Measurements from ENCODE around the gene RNF8. TPM values are rescaled to one million over a fixed set of nuclear protein-coding genes. Genes with fewer than 3 reads are reported as not detected.

Gene RNF8
- total and polyA plus RNA-seq, 8 donors: 8.7 to 46.0 (median 15.3) TPM

- intact Hi-C loops (cut with DNase I; ENCODE audit: low total_unique reads): no loop called here
- Histone ChIP-seq H3K4me3 (no peak overlapping the region), H3K9me3 (no peaks in the 10 kb centered on the region), H3K4me1 (no peaks in the 10 kb centered on the region), H3K36me3 (no peaks in the 10 kb centered on the region), H3K27me3 (no peaks in the 10 kb centered on the region), H3K27ac (no peak overlapping the region)
- WGBS, 5 donors: 45 to 100% (median 82%) methylated on average over 2 of the region's 2 CpGs
- DNase-seq: no peak
- TF ChIP-seq EP300 (IDR thresholded peaks at IDR 0.05) (no peak), POLR2A (IDR thresholded peaks at IDR 0.05) (no peak), POLR2AphosphoS5 (IDR thresholded peaks at IDR 0.05) (no peak)
- TF ChIP-seq, protein P1, sequence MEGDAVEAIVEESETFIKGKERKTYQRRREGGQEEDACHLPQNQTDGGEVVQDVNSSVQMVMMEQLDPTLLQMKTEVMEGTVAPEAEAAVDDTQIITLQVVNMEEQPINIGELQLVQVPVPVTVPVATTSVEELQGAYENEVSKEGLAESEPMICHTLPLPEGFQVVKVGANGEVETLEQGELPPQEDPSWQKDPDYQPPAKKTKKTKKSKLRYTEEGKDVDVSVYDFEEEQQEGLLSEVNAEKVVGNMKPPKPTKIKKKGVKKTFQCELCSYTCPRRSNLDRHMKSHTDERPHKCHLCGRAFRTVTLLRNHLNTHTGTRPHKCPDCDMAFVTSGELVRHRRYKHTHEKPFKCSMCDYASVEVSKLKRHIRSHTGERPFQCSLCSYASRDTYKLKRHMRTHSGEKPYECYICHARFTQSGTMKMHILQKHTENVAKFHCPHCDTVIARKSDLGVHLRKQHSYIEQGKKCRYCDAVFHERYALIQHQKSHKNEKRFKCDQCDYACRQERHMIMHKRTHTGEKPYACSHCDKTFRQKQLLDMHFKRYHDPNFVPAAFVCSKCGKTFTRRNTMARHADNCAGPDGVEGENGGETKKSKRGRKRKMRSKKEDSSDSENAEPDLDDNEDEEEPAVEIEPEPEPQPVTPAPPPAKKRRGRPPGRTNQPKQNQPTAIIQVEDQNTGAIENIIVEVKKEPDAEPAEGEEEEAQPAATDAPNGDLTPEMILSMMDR (IDR thresholded peaks at IDR 0.05): no peak
Measured at GRCh38 chr6:37417393-37417792, 63.6 kb downstream of the RNF8 start.

DNA sequence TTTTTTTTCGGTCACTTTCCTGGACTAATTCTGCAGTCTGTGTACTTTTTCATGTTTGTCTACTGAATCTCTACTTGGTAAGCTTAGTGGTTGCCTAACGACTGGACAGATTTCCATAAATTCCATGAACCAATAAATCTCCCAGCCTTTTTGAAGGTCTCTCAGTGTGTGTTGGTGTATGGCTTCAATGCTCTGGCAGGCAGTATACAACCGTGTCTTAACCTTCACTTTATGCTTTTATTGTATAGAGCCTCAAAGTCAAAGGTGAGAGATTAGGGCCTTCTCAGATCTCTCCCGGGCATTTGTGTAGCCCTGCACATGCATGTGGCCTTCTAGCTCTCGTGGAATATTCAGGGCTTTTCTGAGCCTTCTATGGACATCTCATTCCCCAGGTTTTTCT lies 64.9 kb downstream of the RNF8 start:
- Histone ChIP-seq H3K4me1 (no peaks in the 10 kb centered on the region), H3K27me3 (no peaks in the 10 kb centered on the region), H3K4me3 (no peak overlapping the region), H3K9me3 (no peaks in the 10 kb centered on the region), H3K27ac (no peak overlapping the region), H3K36me3 (no peaks in the 10 kb centered on the region)
- intact Hi-C loops (cut with DNase I; ENCODE audit: low total_unique reads): no loop called here
- WGBS, 5 donors: 54 to 62% (median 57%) methylated on average over 5 of the region's 5 CpGs
- no peak for TF ChIP-seq POLR2AphosphoS5 (IDR thresholded peaks at IDR 0.05)
- TF ChIP-seq EP300 (IDR thresholded peaks at IDR 0.05): no peak
- TF ChIP-seq, protein P1 (IDR thresholded peaks at IDR 0.05): no peak
- TF ChIP-seq POLR2A (IDR thresholded peaks at IDR 0.05): no peak
- no peak for DNase-seq

DNA sequence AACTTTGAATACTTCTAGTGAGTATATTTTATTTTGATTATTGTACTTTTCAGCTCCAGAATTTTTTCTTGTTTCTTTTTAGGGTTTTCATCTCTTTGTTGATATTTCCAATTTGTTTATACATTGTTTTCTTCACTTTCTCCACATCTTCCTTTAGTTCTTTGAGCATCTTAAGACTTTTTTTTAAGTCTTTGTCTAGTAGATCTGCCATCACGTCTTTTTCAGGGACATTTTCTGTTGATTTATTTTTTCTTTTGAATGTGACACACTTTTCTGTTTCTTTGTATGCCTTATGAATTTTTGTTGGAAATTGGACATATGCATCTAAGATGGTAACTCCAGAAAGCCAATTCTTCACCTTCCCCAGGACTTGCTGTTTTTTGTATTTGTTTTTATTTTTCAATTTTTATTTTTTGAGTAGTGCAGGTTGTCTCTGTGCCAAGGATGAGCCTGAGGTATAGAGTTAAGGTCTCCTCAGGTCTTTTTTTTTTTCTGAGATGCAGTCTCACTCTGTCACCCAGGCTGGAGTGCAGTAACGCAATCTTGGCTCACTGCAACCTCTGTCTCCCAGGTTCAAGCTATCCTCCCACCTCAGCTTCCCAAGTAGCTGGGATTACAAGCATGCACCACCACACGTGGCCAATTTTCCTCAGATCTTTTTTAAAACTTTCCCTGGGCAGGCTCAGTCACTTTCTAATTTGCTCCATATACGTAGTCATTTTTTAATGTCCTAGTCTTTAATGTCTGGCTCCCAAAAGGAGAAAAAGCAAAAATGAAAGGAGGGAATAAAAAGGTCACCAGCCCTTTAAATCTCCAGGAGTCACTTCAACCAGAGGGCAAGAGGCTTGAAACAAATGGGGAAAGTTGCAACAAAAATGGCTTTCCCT lies 72.5 kb downstream of the RNF8 start:
- Histone ChIP-seq H3K27ac (no peak overlapping the region), H3K9me3 (no peaks in the 10 kb centered on the region), H3K4me1 (no peaks in the 10 kb centered on the region), H3K27me3 (peaks cover 0 to 8% (median 0%) of the 10 kb centered on the region in 3 donors), H3K4me3 (no peak overlapping the region), H3K36me3 (no peaks in the 10 kb centered on the region)
- 76 to 81% (median 78%) methylated on average over 4 of the region's 4 CpGs for WGBS, 5 donors
- no peak for TF ChIP-seq POLR2A (IDR thresholded peaks at IDR 0.05)
- TF ChIP-seq, protein P1 (IDR thresholded peaks at IDR 0.05): no peak
- no peak for TF ChIP-seq POLR2AphosphoS5 (IDR thresholded peaks at IDR 0.05)
- TF ChIP-seq EP300 (IDR thresholded peaks at IDR 0.05): no peak
- intact Hi-C loops (cut with DNase I; ENCODE audit: low total_unique reads): no loop called here
- DNase-seq: no peak

DNA sequence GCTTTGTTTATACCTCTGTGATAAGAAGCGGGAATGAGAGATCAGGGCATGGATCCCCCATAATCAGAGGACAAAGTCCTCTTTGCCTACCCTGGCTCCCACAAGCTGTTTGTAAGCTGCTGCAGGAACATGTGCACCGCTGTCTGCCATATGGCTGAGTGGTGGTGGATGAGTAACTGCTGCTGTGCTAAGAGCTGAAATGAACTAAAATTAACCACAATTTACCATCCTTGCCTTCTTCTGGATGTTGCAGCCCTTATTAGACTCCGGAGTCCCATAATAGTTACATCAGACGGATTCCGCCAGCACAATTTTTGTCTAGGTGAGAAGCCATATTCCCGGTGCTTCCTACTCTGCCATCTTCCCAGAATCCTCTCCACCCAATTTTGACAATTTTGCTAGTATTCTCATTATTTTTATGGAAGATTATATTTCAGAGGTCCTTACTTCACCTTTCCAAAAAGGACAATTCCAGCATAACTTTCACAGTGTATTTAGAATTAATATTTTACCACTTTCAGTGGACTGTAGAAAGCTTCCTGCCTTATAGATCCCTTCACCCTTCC lies 73.2 kb downstream of the RNF8 start:
- TF ChIP-seq POLR2AphosphoS5 (IDR thresholded peaks at IDR 0.05) (no peak), POLR2A (IDR thresholded peaks at IDR 0.05) (no peak), EP300 (IDR thresholded peaks at IDR 0.05) (no peak)
- TF ChIP-seq, protein P1 (IDR thresholded peaks at IDR 0.05): no peak
- Histone ChIP-seq H3K4me3 (no peak overlapping the region), H3K27ac (no peak overlapping the region), H3K9me3 (no peaks in the 10 kb centered on the region), H3K36me3 (no peaks in the 10 kb centered on the region), H3K27me3 (peaks cover 0 to 8% (median 0%) of the 10 kb centered on the region in 3 donors), H3K4me1 (no peaks in the 10 kb centered on the region)
- DNase-seq: no peak
- WGBS, 5 donors: 67 to 83% (median 79%) methylated on average over 6 of the region's 6 CpGs
- intact Hi-C loops (cut with DNase I; ENCODE audit: low total_unique reads): no loop called here
